GM19397 (cell line): ENCODE results near the gene ARHGEF3.
"Not testable (repeated sequence)": the region's sequence is repeated elsewhere in the genome, so short reads cannot be mapped to it uniquely, and the experiment has no call there.

Source experiments
- ATAC-seq: cut with Tn5 transposase; IDR thresholded peaks from one replicate; pipeline ENCODE4 v1.9.1; 2021; ENCODE audit warnings: mild to moderate bottlenecking, moderate library complexity; ENCODE audit not compliant: unreplicated experiment

The ARHGEF3 gene

GRCh38 chr3:56748663-56749231 lies 53.0 kb downstream of the ARHGEF3 start:
- ATAC-seq = no peak

- ATAC-seq = no peak
Measured at GRCh38 chr3:56747150-56747549, 54.6 kb downstream of the ARHGEF3 start.

- ATAC-seq = no peak
Measured at GRCh38 chr3:56744016-56744415, 57.7 kb downstream of the ARHGEF3 start.

GRCh38 chr3:56742887-56743286 lies 58.9 kb downstream of the ARHGEF3 start:
- ATAC-seq = no peak

GRCh38 chr3:56739036-56739435 lies 62.7 kb downstream of the ARHGEF3 start:
- ATAC-seq = no peak

GRCh38 chr3:56737006-56737405 lies 64.7 kb downstream of the ARHGEF3 start:
- ATAC-seq = no peak

GRCh38 chr3:56732109-56732508 lies 69.6 kb downstream of the ARHGEF3 start:
- no peak for ATAC-seq

GRCh38 chr3:56725175-56725574 lies 76.6 kb downstream of the ARHGEF3 start:
- ATAC-seq = peak; percentile 95

GRCh38 chr3:56724676-56725075 lies 77.1 kb downstream of the ARHGEF3 start:
- ATAC-seq = no peak

- no peak for ATAC-seq
Measured at GRCh38 chr3:56720849-56721248, 80.9 kb downstream of the ARHGEF3 start.

- not testable (repeated sequence) for ATAC-seq
Measured at GRCh38 chr3:56718809-56719208, 82.9 kb downstream of the ARHGEF3 start.

GRCh38 chr3:56711344-56711743 lies 90.4 kb downstream of the ARHGEF3 start:
- ATAC-seq = no peak

- not testable (repeated sequence) for ATAC-seq
Measured at GRCh38 chr3:56707412-56707811, 94.3 kb downstream of the ARHGEF3 start.

GRCh38 chr3:56706629-56707028 lies 95.1 kb downstream of the ARHGEF3 start:
- no peak for ATAC-seq

- ATAC-seq = no peak
Measured at GRCh38 chr3:56704706-56705105, 97.0 kb downstream of the ARHGEF3 start.

GRCh38 chr3:56702490-56703315 lies 99.0 kb downstream of the ARHGEF3 start:
- no peak for ATAC-seq

GRCh38 chr3:56700151-56700550 lies 101.6 kb downstream of the ARHGEF3 start:
- no peak for ATAC-seq

GRCh38 chr3:56694867-56695683 lies 106.7 kb downstream of the ARHGEF3 start:
- ATAC-seq = no peak

- no peak for ATAC-seq
Measured at GRCh38 chr3:56693750-56694149, 108.0 kb downstream of the ARHGEF3 start.

- not testable (repeated sequence) for ATAC-seq
Measured at GRCh38 chr3:56692520-56693433, 109.0 kb downstream of the ARHGEF3 start.

GRCh38 chr3:56692001-56692365 lies 109.8 kb downstream of the ARHGEF3 start:
- not testable (repeated sequence) for ATAC-seq
